HCT116 (cell line): ENCODE data around the gene ARRDC3. TPM values are rescaled to one million over a fixed set of nuclear protein-coding genes. Genes with fewer than 3 reads are reported as not detected.

ENCODE experiments used
- ATAC-seq: fragments of 200-7000 bp; cut with Tn5 transposase; 2 replicates; pipeline ENCODE4 v1.9.1; 2020; ENCODE audit warnings: mild to moderate bottlenecking, moderate library complexity
- BruUV-seq: library from RNA; stranded (reverse); fragments of 400-500 nt; replicated peaks from 2 replicates; lab custom pipeline; 2021; lab: Mats Ljungman, UMichigan
- CTCF ChIA-PET: fragments of 300-600 bp; sonication (Branson Sonifier 250); formaldehyde crosslinking; loops from one replicate; lab custom pipeline; 2021; ENCODE audit warnings: antibody characterized with exemption; lab: Charles Lee
- POLR2A ChIA-PET: fragments of 300-600, 350-600 bp; sonication (Branson Sonifier 250); formaldehyde crosslinking; loops from one replicate; lab custom pipeline; 2021; ENCODE audit warnings: antibody characterized with exemption; lab: Charles Lee
- RAD21 ChIA-PET, 2 experiments: fragments of 300-600 bp; sonication (Branson Sonifier 250); formaldehyde crosslinking; loops; one replicate each; lab custom pipeline; 2023; ENCODE audit warnings: low total read pairs in 2 of 2; ENCODE audit not compliant: uncharacterized antibody in 2 of 2, unreplicated experiment in 2 of 2, low non-redundant PET in 1 of 2; lab: Charles Lee
- DNase-seq: peaks from one replicate; pipeline ENCODE4 v3.0.0-alpha.2; 2010; ENCODE audit warnings: low read depth, low spot score
- H2AFZ ChIP-seq: fragments of 200-600 bp; shearing (Covaris generic), sonication (generic); 2 replicates; pipeline ENCODE4 v1.6.1; 2017; ENCODE audit warnings: low read depth, mixed run types, mixed read lengths, antibody characterized with exemption, low read length; ENCODE audit not compliant: poor library complexity, severe bottlenecking
- H3K27ac ChIP-seq: 2 replicates; pipeline ENCODE4 v1.5.1; 2012; ENCODE audit warnings: low read depth, low read length
- H3K27me3 ChIP-seq: fragments of 200-600 bp; sonication (generic); 2 replicates; pipeline ENCODE4 v1.6.1; 2016; ENCODE audit warnings: mixed run types, low read length, mixed read lengths; ENCODE audit not compliant: insufficient read depth
- H3K36me3 ChIP-seq, 2 experiments: fragments of 200-500 bp in 1 of 2; fragments of 200-600 bp in 1 of 2; sonication (Bioruptor generic) in 1 of 2; sonication (generic) in 1 of 2; 2 replicates each; pipeline versions ENCODE4 v1.5.1 to v1.6.1; 2014 to 2016; ENCODE audit warnings: low read length in 2 of 2, inconsistent platforms in 1 of 2, mixed read lengths in 1 of 2, mixed run types in 1 of 2; ENCODE audit not compliant: insufficient read depth in 2 of 2, control insufficient read depth in 1 of 2
- H3K4me1 ChIP-seq, 2 experiments: fragments of 200-600 bp in 1 of 2; sonication (generic) in 1 of 2; 2 replicates each; pipeline versions ENCODE4 v1.5.1 to v1.6.1; 2012 to 2017; ENCODE audit warnings: low read length in 2 of 2, inconsistent platforms in 1 of 2, mild to moderate bottlenecking in 1 of 2, mixed read lengths in 1 of 2, mixed run types in 1 of 2, moderate library complexity in 1 of 2; ENCODE audit not compliant: insufficient read depth in 2 of 2, control insufficient read depth in 1 of 2
- H3K4me2 ChIP-seq: fragments of 200-600 bp; sonication (generic); 2 replicates; pipeline ENCODE4 v1.6.1; 2017; ENCODE audit warnings: mixed run types, low read length, mixed read lengths
- H3K4me3 ChIP-seq, 2 experiments: fragments of 200-600 bp in 1 of 2; sonication (generic) in 1 of 2; replicated peaks in 1 of 2; 2 replicates each; pipeline ENCODE4 v1.5.1; 2011 to 2016; ENCODE audit warnings: low read length in 2 of 2, control low read depth in 1 of 2, low read depth in 1 of 2, mild to moderate bottlenecking in 1 of 2, mixed read lengths in 1 of 2, mixed run types in 1 of 2
- H3K79me2 ChIP-seq: fragments of 200-600 bp; sonication (generic); 2 replicates; pipeline ENCODE4 v1.6.1; 2017; ENCODE audit warnings: mild to moderate bottlenecking, mixed run types, low read length, moderate library complexity, mixed read lengths; ENCODE audit not compliant: insufficient read depth
- H3K9ac ChIP-seq: fragments of 200-600 bp; sonication (generic); 2 replicates; pipeline ENCODE4 v1.6.1; 2016; ENCODE audit warnings: low read length, mixed read lengths
- H3K9me2 ChIP-seq: fragments of 200-600 bp; sonication (generic), shearing (Covaris generic); 2 replicates; pipeline ENCODE4 v1.6.1; 2017; ENCODE audit warnings: mixed run types, mild to moderate bottlenecking, moderate library complexity; ENCODE audit not compliant: insufficient read depth
- H3K9me3 ChIP-seq, 2 experiments: fragments of 200-500 bp in 1 of 2; fragments of 200-600 bp in 1 of 2; sonication (Bioruptor generic) in 1 of 2; sonication (generic) in 1 of 2; 2 replicates each; pipeline ENCODE4 v1.6.1; 2014 to 2017; ENCODE audit warnings: low read length in 2 of 2, mixed read lengths in 2 of 2, inconsistent platforms in 1 of 2, low read depth in 1 of 2, mild to moderate bottlenecking in 1 of 2, mixed run types in 1 of 2, moderate library complexity in 1 of 2; ENCODE audit not compliant: control insufficient read depth in 1 of 2, insufficient read depth in 1 of 2
- H4K20me1 ChIP-seq: fragments of 200-600 bp; sonication (generic), shearing (Covaris generic); 2 replicates; pipeline ENCODE4 v1.6.1; 2017; ENCODE audit warnings: mixed run types, mild to moderate bottlenecking, moderate library complexity; ENCODE audit not compliant: insufficient read depth
- ELF1 ChIP-seq: IDR thresholded peaks from 2 replicates; pipeline ENCODE4 v1.6.1; 2012; ENCODE audit warnings: low read depth, borderline replicate concordance
- ZFX ChIP-seq: fragments of 450-650 bp; IDR thresholded peaks from 2 replicates; pipeline ENCODE4 v1.6.1; 2017
- intact Hi-C: fragments of 100-400 bp; cut with micrococcal nuclease; formaldehyde crosslinking; loops from 2 replicates; pipeline ENCODE4 v1.10.0; 2022
- total RNA-seq: library from RNA; stranded (reverse); gene quantifications from one replicate; pipeline ENCODE4 v1.2.1, GENCODE V29; 2021; ENCODE audit not compliant: unreplicated experiment

The ARRDC3 gene
- total RNA-seq, 1 experiment from 2014 or later = 41.5 TPM

DNA sequence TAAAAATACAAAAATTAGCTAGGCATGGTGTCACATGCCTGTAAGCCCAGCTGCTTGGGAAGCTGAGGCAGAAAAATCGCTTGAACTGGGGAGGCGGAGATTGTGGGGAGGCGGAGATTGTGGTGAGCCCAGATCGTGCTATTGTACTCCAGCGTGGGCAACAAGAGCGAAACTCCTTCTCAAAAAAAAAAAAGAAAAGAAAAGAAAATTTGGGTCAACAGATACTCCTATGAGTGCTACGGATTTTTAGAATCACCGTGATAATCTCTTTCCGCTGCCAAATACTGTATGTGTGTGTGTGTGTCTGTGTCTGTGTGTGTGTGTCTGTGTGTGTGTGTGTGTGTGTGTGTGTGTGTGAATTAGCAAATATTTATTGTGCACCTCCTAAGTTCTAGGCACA, 64.4 kb downstream of the ARRDC3 start:
- no peak overlapping the region for H2AFZ ChIP-seq
- no peak overlapping the region for H3K4me2 ChIP-seq
- no peaks in the 10 kb centered on the region for H3K9me3 ChIP-seq
- no peak overlapping the region for H3K9ac ChIP-seq
- RAD21 ChIA-PET = no interaction called here
- TF ChIP-seq ZFX (no peak), ELF1 (no peak)
- TF ChIP-seq, all 23 proteins: peak for 0
- intact Hi-C loops = no loop called here
- no TSS peak for BruUV-seq
- Histone ChIP-seq H3K9me2 (no peaks in the 10 kb centered on the region), H3K79me2 (no peaks in the 10 kb centered on the region), H3K27ac (no peak overlapping the region), H3K4me3 (no peak overlapping the region), H3K4me1 (peaks cover 10 to 31% of the 10 kb centered on the region in 2 experiments), H4K20me1 (no peaks in the 10 kb centered on the region), H3K27me3 (no peaks in the 10 kb centered on the region), H3K36me3 (no peaks in the 10 kb centered on the region)
- no peak for DNase-seq
- POLR2A ChIA-PET = interaction anchor here (1.5 to 2.0 kb wide), 2 partner anchors 62 to 64 kb away, joined by 4 to 5 read pairs; partner anchors contain the start of gene ARRDC3
- ATAC-seq = no peak
- CTCF ChIA-PET = no interaction called here
